SK-MEL-5 (cell line): Measurements from ENCODE around the gene OSBP. TPM values are rescaled to one million over a fixed set of nuclear protein-coding genes. Genes with fewer than 3 reads are reported as not detected.
"Not testable (repeated sequence)": the region's sequence is repeated elsewhere in the genome, so short reads cannot be mapped to it uniquely, and the experiment has no call there.

Source experiments
- DNase-seq: peaks from one replicate; pipeline ENCODE4 v3.0.0-alpha.2; 2016; ENCODE audit warnings: low read depth, low spot score
- in situ Hi-C: cut with HindIII; loops from 2 replicates; pipeline ENCODE4 v1.10.0; 2016; ENCODE audit warnings: low sequenced_read_pairs, high pct_unique_total_duplicates, low pct_unique_long_range_greater_than_20kb
- small RNA-seq, 2 experiments: library from RNA; depleted of rRNA; stranded (forward); fragments of <200 nt; gene quantifications; one replicate each; pipeline ENCODE3, GENCODE V24; 2014
- total RNA-seq: library from RNA; depleted of rRNA; stranded (reverse); fragments of >200 nt; shearing (Covaris generic); gene quantifications from 2 replicates; pipeline ENCODE4 v1.2.3, GENCODE V29; 2014; rRNA removed

OSBP gene
- total RNA-seq, 1 experiment from 2014 or later = 17.8 TPM

GRCh38 chr11:59543713-59544112, 71.9 kb downstream of the OSBP start:
- DNase-seq, in situ Hi-C loops: not testable (repeated sequence)

- in situ Hi-C loops = no loop called here
- DNase-seq = no peak
Observed at GRCh38 chr11:59542142-59542810, 73.3 kb downstream of the OSBP start.

- in situ Hi-C loops = no loop called here
- no peak for DNase-seq
Observed at GRCh38 chr11:59534676-59535075, 80.9 kb downstream of the OSBP start.

GRCh38 chr11:59532620-59533019, 83.0 kb downstream of the OSBP start:
- no peak for DNase-seq
- in situ Hi-C loops = no loop called here

- in situ Hi-C loops = no loop called here
- DNase-seq = no peak
Observed at GRCh38 chr11:59528711-59529110, 86.9 kb downstream of the OSBP start.

Small RNA genes within 50 kb of the gene (small RNA-seq; reads per million reads assigned to genes)
- 0 reads per million in 2 experiments for gene MIR3162

Other genes with a start within 250 kb of the OSBP start
- gene OR5A2, start 189.4 kb downstream of the OSBP start, total RNA-seq = not detected in 2 replicates
- not detected in 2 replicates for gene OR5A1, start 179.3 kb downstream of the OSBP start, total RNA-seq
- not detected in 2 replicates for gene OR4D6, start 158.8 kb downstream of the OSBP start, total RNA-seq
- not detected in 2 replicates for gene OR4D10, start 142.5 kb downstream of the OSBP start, total RNA-seq
- not detected in 2 replicates for gene OR4D11, start 112.2 kb downstream of the OSBP start, total RNA-seq
- not detected in 2 replicates for gene OR4D9, start 104.2 kb downstream of the OSBP start, total RNA-seq
- 18.4 and 21.0 TPM in 2 replicates for gene PATL1, start 53.3 kb upstream of the OSBP start, total RNA-seq
- not detected in 2 replicates for gene OR10V1, start 98.1 kb upstream of the OSBP start, total RNA-seq
- gene STX3, start 139.6 kb upstream of the OSBP start, total RNA-seq = 75.8 and 82.8 TPM in 2 replicates
- 59.8 and 61.8 TPM in 2 replicates for gene MRPL16, start 195.0 kb upstream of the OSBP start, total RNA-seq
- gene CBLIF, start 229.7 kb upstream of the OSBP start, total RNA-seq = 0.55 TPM in 1 of 2 replicates, not detected in the other